ENCODE data around the gene ZNF629.

Gene ZNF629

DNA sequence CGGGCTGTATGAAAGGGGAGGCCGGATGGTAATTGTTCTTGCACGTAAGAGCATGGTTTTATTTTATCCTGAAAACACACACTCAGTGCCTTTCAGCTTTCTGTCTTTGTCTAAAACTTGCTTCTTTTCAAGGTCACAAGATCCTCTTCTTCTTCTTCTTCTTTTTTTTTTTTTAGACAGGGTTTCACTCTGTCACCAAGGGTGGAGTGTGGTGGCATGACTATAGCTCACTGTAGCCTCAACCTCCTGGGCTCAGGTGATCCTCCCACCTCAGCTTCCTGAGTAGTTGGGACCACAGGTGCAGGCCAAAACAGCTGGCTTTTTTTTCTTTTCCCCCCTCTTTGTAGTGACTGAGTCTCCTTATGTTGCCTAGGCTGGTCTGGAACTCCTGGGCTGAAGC lies 15.9 kb upstream of the ZNF629 start:
- TF ChIP-seq POLR2A (IDR thresholded peaks at IDR 0.05; ENCODE audit: low read depth, low read length): no peak
- FAIRE-seq (no peak), DNase-seq (ENCODE audit: insufficient read length, low spot score) (no peak)

DNA sequence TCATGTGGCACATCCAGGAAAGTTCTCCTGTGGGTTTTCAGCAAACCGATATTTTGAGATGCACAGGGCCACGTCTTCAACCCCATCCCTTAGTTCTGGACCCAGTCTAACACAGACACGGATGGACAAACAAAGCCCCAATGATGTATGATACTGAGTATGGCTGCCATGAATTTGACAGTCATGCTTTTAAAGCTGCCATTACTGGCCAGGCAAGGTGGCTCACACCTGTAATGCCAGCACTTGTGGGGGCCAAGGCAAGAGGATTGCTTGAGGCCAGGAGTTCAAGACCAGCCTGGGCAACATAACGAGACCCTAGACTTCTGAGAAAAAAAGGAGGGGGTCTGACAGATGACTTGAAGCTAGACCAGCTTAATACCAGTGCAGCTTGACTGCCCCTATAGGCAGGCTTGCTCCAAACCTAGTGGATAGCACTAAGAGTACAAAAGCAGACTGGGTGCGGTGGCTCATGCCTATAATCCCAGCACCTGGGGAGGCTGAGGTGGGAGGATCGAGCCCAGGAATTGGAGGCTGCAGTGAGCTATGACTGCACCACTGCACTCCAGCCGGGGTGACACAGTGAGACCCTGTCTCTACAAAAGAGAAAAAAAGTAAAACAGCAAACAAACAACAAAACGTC lies 10.8 kb upstream of the ZNF629 start:
- FAIRE-seq (no peak), DNase-seq (ENCODE audit: insufficient read length, low spot score) (no peak)
- no peak for TF ChIP-seq POLR2A (IDR thresholded peaks at IDR 0.05; ENCODE audit: low read depth, low read length)

DNA sequence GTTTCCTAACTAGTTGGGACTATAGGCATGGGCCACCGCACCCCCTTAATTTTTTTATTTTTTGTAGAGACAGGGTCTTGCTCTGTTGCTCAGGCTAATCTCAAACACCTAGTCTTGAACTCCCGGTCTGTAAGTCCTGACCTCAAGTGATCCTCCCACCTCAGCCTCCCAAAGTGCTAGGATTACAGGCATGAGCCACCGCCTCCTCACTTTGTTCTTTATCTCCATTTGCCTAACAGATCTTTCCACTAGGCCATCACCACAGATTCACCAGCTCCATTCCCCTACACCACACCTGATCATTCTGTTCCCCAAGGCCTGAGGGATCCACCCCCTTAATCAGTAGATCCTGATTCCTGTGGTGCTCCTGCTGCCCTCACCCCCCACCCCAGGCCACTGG lies 7.6 kb upstream of the ZNF629 start:
- no peak for DNase-seq (ENCODE audit: insufficient read length, low spot score)
- no peak for TF ChIP-seq POLR2A (IDR thresholded peaks at IDR 0.05; ENCODE audit: low read depth, low read length)
- no peak for FAIRE-seq

DNA sequence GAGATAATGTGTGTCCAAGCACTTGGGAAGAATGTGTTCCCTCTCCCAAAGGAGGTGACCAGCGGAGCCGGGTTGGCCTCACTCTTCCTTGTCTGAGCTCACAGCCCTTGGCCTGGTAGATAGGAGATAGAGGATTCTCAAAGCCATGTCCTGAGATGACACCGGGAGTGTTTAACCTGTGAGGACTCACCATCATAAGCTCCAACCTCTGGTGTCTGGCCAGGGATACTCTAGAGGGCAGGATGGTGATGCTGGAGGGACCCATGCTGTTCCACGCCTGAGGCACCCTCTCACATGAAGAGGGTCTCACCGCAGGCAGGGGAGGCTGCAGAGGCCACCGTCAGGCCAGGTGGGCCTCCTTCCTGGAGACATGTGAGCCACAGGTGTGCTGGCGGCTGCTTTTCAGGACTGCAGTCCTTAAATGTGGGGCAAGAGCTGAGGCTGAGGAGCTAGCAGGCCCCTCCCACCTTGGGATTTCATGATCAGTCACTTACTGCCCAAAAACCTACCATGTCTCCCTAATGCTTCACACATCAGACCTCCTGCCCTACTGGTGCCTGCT lies 6.6 kb upstream of the ZNF629 start:
- DNase-seq (ENCODE audit: insufficient read length, low spot score): no peak
- no peak for FAIRE-seq
- TF ChIP-seq POLR2A (IDR thresholded peaks at IDR 0.05; ENCODE audit: low read depth, low read length): no peak

DNA sequence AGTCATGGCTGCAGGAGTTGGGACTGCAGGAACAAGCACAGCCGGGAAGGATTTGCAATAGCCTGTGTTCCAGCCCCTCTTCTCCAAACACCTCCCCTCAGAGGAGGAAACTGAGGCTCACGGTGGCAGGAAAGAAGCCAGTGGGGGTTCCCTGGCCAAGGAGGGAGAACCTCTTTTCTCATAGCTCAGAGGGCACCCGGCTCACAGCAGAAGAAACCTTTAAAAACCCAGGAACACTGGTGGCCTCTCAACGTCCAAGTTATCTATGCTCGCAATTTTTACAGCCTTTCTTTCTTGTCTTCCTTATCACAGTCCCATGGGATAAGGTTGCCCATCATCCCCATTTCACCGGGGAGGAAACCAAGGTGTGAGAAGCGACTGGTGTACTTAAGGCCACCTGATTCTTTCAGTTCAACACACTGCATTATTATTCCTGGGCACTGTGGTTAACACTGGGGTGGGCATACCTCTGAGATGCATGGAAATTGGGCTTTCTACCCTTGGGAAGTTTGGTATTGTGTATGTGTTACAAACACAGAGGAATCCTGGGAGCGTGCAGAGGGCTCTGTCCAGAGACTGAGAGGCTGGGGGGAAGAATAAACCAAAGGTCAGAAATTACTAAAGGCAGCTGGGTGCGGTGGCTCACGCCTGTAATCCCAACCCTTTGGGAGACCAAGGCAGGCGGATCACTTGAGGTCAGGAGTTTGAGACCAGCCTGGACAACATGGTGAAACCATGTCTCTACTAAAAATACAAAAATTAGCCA lies 791 bp upstream of the ZNF629 start:
- FAIRE-seq: no peak
- DNase-seq (ENCODE audit: insufficient read length, low spot score): no peak
- no peak for TF ChIP-seq POLR2A (IDR thresholded peaks at IDR 0.05; ENCODE audit: low read depth, low read length)

DNA sequence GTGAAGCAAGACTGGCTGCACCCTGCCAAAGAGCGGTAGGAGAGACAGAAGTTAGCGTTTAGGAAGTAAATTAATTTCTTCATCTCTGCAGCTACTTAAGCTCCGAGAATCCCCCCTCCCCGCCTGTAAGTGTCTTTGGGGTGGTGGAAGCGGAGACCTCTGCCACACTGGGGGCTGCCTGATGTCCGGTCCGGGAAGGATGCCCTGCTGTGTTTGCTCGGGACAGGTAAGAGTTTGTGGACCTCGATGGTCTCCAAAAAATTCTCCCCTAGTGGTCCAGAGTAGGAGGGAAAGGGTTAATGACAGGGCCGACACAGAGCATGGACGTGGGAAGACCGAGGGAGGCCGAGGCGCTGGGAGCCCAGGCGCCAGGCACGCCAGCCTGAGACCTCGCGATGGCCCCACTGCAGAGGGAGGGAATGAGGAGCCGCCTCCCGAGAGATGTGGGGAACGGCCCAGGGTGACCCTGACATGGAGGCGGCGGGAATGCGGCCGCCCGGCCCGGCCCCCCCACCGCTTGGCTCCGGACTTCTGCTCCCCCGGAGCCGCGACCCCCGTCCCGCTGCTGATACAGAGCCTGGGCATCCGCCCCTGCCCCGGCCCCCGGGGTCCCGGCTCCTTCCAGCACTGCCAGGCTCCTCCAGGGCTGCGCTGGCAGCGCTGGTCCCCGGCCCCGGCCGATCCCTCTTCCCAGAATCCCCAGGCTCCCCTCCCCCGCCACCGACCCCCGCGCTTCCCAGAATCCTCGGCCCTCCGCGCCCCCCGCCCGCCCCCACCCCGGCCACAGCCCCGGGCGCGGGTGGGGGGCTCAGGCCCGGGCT lies 680 bp downstream of the ZNF629 start:
- FAIRE-seq (no peak), DNase-seq (ENCODE audit: insufficient read length, low spot score) (peak; percentile 91)
- TF ChIP-seq POLR2A (IDR thresholded peaks at IDR 0.05; ENCODE audit: low read depth, low read length): no peak

DNA sequence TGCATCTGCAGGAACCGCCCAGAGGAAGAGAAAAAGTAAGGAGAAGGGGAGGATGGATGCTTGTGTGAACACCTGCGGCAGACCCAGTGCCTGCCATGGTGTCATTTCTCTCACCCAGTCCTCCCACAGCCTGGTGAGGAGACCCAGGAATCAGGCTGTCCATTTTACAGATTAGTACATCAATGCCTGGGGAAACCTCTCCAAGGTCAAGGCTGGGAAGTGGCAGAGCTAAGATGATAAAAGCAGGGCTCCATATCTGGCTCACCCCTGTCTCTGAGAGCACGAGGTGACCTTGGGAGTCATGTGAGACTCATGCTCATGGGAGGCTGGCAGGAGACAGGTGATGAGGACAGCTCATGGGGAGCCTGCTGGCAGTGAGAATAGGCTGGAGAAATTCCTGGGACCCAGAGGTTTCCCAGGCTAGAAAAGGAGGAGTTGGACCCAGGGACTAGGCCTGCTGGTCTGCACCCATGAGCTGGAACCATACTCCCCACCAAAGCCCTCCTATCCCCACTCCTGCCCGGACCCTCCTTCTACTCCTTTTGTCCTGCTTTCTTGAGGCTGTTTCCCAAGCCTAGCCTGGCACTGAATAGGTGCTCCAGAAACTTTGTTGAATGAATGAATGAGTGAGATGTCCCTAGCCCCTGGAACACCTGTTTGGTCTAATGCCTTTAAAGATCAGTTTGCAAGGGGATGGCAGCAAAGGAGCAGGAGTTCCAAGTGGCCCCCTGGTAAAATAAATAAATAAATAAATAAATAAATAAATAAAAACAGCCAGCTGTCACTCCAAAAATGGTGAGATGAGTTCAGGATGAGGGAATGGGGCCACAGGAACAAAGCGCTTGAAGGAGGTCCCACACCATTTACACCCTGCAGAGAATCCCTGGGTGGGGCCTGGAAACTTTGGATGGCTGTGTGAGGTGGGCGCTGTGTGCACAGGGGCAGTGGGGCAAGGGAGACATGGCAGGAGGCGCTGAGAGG lies 1.6 kb downstream of the ZNF629 start:
- no peak for FAIRE-seq
- no peak for TF ChIP-seq POLR2A (IDR thresholded peaks at IDR 0.05; ENCODE audit: low read depth, low read length)
- DNase-seq (ENCODE audit: insufficient read length, low spot score): no peak

DNA sequence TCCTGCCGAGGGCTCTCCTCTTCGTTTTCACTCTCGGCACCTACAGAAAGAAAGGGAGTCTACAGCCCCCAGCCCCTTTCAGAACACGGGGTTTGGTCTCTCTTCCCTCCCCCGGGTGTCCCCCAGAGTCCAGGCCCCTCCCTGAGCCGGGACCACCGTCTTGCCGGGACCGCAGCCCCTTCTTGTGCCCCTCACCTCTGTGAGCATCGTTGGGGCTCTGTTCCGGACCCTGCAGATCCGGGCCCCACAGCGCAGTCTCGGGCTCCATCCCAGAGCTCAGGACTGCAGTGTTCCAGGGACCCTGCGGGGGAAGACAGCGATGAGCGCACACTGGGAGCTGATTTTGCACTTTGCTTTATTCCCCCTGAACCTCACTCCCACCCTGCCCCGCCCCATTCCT lies 2.8 kb downstream of the ZNF629 start:
- DNase-seq (ENCODE audit: insufficient read length, low spot score): no peak
- FAIRE-seq: no peak
- no peak for TF ChIP-seq POLR2A (IDR thresholded peaks at IDR 0.05; ENCODE audit: low read depth, low read length)

DNA sequence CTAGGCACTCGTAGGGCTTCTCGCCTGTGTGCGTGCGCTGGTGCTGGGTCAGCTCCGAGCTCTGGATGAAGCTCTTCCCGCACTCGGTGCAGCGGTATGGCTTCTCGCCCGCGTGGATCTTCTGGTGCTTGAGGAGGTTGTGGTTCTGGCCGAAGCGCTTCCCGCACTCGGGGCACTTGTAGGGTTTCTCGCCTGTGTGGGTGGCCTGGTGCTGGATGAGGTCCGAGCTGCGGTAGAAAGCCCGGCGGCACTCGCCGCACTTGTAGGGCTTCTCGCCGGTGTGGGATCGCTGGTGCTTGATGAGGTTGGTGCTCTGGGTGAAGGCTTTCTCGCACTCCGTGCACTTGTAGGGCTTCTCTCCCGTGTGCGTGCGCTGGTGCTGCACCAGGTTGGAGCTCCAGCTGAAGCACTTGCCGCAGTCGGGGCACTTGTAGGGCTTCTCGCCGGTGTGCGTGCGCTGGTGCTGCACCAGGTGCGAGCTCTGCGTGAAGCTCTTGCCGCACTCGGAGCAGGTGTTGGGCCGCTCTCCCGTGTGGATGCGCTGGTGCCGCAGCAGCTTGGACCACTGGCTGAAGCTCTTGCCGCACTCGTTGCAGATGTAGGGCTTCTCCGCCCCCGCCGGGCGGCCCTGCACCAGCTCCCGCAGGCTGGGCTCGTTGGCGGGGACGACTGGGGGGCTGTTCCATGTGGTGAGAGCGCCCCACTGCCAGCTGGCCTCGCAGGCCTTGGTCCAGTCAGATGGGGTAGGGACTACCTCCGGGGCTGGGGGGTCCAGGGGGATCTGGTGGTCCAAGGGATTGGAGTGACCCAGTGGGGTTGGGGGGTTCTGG lies 3.5 kb downstream of the ZNF629 start:
- FAIRE-seq: no peak
- no peak for TF ChIP-seq POLR2A (IDR thresholded peaks at IDR 0.05; ENCODE audit: low read depth, low read length)
- no peak for DNase-seq (ENCODE audit: insufficient read length, low spot score)

DNA sequence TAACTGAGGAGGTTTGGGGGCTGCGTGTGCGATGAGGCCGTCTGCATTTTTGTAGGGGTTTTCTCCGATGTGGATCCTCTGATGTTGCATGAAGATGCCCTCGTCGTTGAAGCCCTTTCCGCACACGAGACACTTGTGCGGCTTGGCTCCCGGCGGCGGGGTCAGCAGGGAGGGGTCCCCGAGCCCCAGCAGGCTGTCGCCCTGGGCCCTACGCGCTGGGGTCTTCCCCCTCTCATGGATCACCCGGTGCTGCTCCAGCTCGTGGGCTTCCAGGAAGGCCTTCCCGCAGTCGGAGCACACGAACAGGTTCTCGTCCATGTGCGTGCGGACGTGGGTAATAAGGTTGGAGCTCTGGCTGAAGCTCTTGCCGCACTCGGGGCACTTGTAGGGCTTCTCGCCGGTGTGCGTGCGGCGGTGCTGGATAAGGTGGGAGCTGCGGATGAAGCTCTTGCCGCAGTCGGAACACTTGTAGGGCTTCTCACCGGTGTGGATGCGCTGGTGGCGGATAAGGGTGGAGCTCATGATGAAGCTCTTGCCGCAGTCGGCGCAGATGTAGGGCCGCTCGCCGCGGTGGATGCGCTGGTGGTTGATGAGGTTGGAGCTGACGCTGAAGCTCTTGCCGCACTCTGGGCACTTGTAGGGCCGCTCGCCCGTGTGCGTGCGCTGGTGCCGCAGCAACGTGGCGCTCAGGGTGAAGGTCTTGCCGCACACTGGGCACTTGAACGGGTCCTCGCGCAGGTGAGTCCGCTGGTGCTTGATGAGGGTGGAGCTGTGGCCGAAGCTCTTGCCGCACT lies 4.3 kb downstream of the ZNF629 start:
- TF ChIP-seq POLR2A (IDR thresholded peaks at IDR 0.05; ENCODE audit: low read depth, low read length): no peak
- no peak for FAIRE-seq
- DNase-seq (ENCODE audit: insufficient read length, low spot score): no peak

DNA sequence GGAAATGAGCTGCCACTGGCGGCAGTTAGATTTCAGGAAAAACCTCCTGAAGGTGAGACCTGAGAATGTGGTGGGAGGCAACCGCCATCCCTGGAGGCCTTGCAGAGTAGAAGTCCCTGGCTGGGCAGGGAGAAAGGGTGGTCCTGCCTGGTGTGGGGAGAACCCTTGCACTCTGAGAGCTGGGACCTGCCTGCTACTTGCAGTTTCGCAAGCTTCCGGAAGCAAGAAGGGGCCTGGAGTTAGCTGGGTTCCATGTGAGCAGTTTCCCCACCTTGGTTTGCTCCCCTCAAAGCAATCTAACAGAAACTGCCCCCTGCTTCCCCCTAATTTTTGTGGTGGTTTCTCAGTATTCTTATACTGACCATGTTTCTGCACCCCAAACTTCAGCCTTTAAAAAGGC lies 6.5 kb downstream of the ZNF629 start:
- no peak for FAIRE-seq

DNA sequence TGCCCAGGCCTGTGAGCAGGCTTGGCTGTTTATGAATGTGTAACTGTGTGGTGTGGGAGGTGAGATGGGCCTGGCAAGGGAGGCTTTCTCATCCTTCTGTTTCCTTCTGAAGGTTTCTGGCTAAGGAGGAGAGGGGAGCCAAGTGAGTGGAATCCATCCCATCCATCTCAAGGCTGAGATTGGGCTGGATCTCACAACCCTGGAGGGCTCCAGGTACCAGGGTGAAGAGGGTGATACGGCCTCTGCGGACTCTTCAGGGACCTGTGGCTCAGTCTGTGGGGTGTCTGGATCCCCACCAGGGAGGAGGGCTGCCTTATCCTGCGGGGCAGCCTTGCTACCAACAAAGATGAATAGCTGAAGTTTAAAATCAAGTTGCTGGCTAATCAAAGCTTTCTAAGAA lies 7.0 kb downstream of the ZNF629 start:
- no peak for DNase-seq (ENCODE audit: insufficient read length, low spot score)
- no peak for FAIRE-seq

More for the DNA sequence above, 6.5 kb downstream of the ZNF629 start:
- no peak for DNase-seq (ENCODE audit: insufficient read length, low spot score)
- TF ChIP-seq POLR2A (IDR thresholded peaks at IDR 0.05; ENCODE audit: low read depth, low read length): no peak

More for the DNA sequence above, 7.0 kb downstream of the ZNF629 start:
- no peak for TF ChIP-seq POLR2A (IDR thresholded peaks at IDR 0.05; ENCODE audit: low read depth, low read length)

Data from H54 (cell line).